ENCODE measurements around the gene NUDT8. TPM values are rescaled to one million over a fixed set of nuclear protein-coding genes. Genes with fewer than 3 reads are reported as not detected.
A peak's percentile ranks its signal among the peaks of the same experiment; 100 is the strongest.

Gene NUDT8
- total and polyA plus RNA-seq, 9 of the 15 experiments (the other 6 are each of a cell fraction or from before 2014, with no cell fraction given): 0.23 to 27.8 (median 5.0) TPM

- TF ChIP-seq AFF1 (IDR thresholded peaks at IDR 0.05; ENCODE audit: low read depth in 1 of 2, partially characterized antibody in 2 of 2) (peak; percentile 20 to 80), KDM5B (IDR thresholded peaks at IDR 0.05; ENCODE audit: insufficient replicate concordance, low read depth, low read length) (peak; percentile 47), SIX5 (IDR thresholded peaks at IDR 0.05; ENCODE audit: borderline replicate concordance in 1 of 2, insufficient read depth in 1 of 2, low read depth in 1 of 2, low read length in 2 of 2) (peak; percentile 63 to 68; a peak in 3 of 4 replicates), BRF2 (IDR thresholded peaks at IDR 0.05; ENCODE audit: borderline replicate concordance, insufficient read depth, insufficient read length) (no peak), MTA2 (IDR thresholded peaks at IDR 0.05; ENCODE audit: low read depth) (0 out of 2 replicates have a peak, but pooled peaks have one; percentile 18), BHLHE40 (IDR thresholded peaks at IDR 0.05; ENCODE audit: low read length) (peak; percentile 32; the same call in 1 of the 2 replicates), ZKSCAN1 (IDR thresholded peaks at IDR 0.05; ENCODE audit: low read depth, low read length) (peak; percentile 80; the same call in 1 of the 2 replicates), USF1 (CRISPR knock-in tag; IDR thresholded peaks at IDR 0.05) (peak; percentile 75)
- TF ChIP-seq, protein P1, sequence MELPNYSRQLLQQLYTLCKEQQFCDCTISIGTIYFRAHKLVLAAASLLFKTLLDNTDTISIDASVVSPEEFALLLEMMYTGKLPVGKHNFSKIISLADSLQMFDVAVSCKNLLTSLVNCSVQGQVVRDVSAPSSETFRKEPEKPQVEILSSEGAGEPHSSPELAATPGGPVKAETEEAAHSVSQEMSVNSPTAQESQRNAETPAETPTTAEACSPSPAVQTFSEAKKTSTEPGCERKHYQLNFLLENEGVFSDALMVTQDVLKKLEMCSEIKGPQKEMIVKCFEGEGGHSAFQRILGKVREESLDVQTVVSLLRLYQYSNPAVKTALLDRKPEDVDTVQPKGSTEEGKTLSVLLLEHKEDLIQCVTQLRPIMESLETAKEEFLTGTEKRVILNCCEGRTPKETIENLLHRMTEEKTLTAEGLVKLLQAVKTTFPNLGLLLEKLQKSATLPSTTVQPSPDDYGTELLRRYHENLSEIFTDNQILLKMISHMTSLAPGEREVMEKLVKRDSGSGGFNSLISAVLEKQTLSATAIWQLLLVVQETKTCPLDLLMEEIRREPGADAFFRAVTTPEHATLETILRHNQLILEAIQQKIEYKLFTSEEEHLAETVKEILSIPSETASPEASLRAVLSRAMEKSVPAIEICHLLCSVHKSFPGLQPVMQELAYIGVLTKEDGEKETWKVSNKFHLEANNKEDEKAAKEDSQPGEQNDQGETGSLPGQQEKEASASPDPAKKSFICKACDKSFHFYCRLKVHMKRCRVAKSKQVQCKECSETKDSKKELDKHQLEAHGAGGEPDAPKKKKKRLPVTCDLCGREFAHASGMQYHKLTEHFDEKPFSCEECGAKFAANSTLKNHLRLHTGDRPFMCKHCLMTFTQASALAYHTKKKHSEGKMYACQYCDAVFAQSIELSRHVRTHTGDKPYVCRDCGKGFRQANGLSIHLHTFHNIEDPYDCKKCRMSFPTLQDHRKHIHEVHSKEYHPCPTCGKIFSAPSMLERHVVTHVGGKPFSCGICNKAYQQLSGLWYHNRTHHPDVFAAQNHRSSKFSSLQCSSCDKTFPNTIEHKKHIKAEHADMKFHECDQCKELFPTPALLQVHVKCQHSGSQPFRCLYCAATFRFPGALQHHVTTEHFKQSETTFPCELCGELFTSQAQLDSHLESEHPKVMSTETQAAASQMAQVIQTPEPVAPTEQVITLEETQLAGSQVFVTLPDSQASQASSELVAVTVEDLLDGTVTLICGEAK (IDR thresholded peaks at IDR 0.05): peak; percentile 84
- TF ChIP-seq, protein P1 (CRISPR knock-in tag; IDR thresholded peaks at IDR 0.05): no peak
These were observed 23.0 kb downstream of the NUDT8 start, which contains the start of gene NDUFV1 (continued) for GRCh38 chr11:67606492-67607295.

Data from K562 (cell line).